ENCODE results near the gene BTBD9.

BTBD9 gene

DNA sequence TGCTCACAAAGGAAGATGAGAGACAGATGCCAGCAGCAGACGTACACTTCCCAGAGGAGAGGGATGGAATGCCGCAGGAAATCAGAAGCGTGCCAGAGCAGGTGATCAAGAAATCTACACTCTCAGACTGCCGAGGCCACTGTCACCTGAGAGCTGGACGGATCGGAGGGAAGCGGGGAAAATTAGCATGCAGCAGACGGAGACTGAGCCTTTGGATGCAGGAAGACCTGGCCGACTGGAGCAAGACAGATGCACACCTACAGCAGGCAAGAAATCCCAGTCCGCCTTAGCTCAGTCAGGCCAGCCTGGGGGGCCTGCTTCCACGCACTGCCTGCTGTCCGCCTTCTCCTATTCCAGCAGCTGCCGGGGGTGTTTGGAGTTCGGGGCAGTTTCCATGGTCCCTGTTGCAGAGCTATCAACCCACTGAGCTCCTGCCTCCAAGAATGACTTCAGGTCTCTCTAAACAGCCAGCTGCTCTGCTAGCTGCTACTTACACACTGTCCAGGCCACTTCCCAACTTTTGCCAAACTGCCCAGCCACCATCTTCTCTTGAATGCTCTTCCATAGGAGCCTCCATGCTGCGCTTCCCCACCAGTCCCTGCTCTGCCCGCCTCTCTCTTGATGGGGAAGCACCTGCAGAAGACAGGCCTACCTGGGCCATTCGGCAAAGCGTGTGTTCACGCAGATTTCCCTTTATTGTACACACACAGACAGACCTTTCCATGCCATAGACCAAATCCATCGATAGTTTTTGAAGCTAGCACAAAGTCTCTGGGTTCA, 451.7 kb downstream of the BTBD9 start:
- DNase-seq = no peak

DNA sequence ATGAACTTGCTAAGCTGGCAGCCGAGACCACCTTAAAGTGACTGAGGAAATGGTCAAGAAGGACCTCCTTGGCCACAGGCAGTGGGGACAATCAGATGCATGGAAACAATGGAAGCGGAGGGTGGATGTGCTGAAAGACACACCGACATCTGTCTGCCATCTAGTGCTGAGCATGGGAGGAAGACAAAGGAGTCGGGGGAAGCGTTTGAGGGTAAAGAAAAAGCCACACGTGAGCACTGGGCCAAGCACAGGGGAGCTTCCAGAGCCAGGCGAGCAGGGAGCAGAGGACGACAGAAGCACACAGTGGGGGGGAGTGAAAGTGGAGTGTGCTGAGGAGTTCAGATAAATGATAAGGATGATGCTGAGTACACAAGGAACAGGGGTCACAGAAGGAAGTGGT, 452.4 kb downstream of the BTBD9 start:
- no peak for DNase-seq

- no peak for DNase-seq
These were observed 454.0 kb downstream of the BTBD9 start for GRCh38 chr6:38185752-38186151.

DNA sequence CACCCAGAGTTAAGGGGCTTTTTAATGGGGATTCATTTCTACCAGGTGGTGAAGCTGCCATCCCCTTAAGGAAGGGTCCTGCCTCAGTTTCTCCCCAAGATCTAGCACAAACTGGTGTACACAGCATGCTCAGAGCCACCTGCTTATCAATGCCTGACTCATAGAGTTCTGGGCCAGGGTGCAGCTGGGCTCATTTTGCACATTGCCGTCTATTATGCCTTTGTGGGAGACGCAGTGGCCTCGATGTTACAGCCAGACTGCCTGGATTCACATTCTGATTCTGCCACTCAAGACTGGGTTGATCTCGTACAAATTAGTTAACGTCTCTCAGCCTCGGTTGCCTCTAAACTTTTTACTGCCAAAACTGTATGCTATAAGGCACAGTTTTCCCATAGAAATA, 454.5 kb downstream of the BTBD9 start:
- no peak for DNase-seq

GRCh38 chr6:38184585-38185080, 455.1 kb downstream of the BTBD9 start:
- DNase-seq = no peak

- no peak for DNase-seq
These were observed 455.7 kb downstream of the BTBD9 start for GRCh38 chr6:38183856-38184584.

- DNase-seq = no peak
These were observed 457.3 kb downstream of the BTBD9 start for GRCh38 chr6:38182426-38182825.

GRCh38 chr6:38180586-38180985, 459.1 kb downstream of the BTBD9 start:
- no peak for DNase-seq

DNA sequence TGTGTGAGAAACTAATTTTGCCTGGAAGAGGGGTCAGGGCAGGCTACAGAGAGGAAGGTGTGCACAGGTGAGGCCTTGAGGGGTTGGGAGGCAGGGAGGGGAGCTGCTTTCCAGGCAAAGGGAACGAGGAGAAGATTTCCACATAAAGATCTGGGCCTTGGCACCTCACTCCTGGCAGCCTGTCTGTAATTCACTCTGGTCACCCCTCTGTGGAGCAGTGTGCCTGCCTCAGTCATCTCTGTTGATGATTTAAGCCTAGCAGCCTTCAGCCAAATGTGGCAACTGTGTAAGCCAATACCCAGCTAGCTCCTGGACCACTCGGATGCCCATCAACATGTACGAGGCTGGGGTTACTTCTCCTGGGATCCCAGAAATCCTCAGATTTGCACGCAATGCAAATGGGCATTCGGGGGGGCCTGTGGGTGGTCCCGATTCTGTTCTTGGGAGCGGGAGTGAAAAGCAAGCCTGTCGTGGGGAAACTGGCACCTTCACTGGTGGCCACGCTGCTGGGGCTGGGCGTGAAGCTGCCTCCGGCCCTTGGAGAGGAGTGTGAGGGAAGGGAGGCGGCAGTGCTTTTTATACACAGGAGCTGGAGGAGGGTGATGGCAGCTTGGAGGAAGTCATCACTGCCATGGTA, 459.8 kb downstream of the BTBD9 start:
- no peak for DNase-seq

DNA sequence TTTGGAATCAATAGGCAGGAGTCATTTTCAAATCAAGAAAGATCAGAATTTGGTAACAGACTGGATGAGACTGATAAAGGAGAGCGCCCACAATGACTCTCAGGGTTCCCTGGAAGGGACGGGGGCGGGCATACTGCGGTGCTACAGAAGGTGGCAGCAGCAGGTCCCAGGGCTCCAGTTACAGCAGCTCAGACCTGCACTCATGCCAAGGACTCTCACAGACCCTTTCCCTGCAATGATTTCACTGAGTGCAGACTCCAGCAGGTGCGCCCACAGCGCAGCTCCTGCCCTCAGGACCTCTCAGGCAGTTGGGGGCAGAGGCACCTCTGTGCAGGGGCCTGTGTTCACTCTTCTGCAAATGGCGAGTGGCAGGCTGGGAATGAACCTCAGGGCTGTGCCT, 460.4 kb downstream of the BTBD9 start:
- no peak for DNase-seq

- no peak for DNase-seq
These were observed 461.2 kb downstream of the BTBD9 start for GRCh38 chr6:38178584-38178886.

GRCh38 chr6:38177882-38178583, 461.7 kb downstream of the BTBD9 start:
- no peak for DNase-seq

GRCh38 chr6:38176797-38177751, 462.7 kb downstream of the BTBD9 start:
- no peak for DNase-seq

GRCh38 chr6:38175786-38176185, 463.9 kb downstream of the BTBD9 start:
- no peak for DNase-seq

DNA sequence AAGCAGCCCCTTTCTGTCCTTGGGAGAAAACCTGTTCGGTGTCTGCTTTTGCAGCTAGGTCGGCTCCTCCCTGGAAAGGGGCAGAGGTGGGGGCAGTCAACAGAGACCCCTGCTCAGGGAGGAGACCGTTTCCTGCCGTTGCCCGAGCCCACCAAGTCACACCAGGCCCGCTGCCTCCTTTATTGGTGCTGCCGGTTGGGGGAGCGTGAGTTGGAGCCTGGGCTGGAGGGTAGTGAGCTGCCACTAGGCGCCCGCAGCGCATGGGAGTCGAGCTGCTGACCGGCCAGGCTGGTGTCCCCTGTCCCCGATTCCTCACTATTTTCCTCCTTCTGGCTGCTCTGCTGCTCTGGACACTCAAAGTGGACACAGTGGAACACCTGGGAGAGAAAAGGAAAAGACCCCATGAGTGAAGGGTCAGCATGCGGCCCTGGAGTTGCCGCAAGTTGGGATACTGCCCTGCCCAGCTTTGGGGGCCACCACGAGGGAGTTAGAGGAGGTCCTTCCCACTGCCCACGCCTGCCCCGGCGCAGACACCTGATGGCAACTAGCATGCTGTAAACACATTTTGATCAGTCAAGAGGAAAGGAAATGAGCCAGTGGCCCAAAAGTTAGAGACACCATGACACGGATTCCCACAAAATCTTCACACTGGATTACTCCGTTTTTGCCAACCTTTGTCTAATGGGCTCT, 464.8 kb downstream of the BTBD9 start:
- no peak for DNase-seq

- no peak for DNase-seq
These were observed 465.4 kb downstream of the BTBD9 start for GRCh38 chr6:38174315-38174714.

DNA sequence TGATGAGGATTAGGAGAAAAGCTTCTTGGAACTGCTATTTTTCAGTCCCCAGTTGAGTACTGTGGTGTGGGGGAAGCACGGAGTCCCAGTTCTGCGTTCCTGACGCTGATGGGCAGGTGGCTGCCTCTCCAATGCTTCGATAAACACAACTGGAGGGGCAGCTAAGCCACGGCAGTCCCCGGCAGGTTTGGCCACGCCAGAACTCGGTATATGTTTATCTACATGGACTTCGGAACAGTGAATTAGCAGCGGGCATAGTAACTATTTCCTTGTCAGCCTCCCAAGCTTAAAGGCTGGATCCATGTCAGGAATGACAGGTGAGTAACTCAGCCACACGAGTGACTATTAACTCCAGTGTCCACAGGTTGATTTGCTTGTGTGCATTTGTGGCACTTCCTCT, 465.8 kb downstream of the BTBD9 start:
- DNase-seq = no peak

- DNase-seq = no peak
These were observed 466.9 kb downstream of the BTBD9 start for GRCh38 chr6:38172739-38173410.

GRCh38 chr6:38171997-38172738, 467.6 kb downstream of the BTBD9 start:
- DNase-seq = no peak

All from CD4-positive, alpha-beta T cell treated with Interleukin-6 for 4 hours (primary cell).